SU-DHL-6 (cell line): ENCODE results near the gene BAD.

ENCODE experiments used
- H2AFZ ChIP-seq: fragments of 200-600 bp; sonication (generic); 2 replicates; pipeline ENCODE4 v1.6.1; 2014; ENCODE audit warnings: low read depth, mild to moderate bottlenecking, moderate library complexity, mixed read lengths, antibody characterized with exemption, low read length; ENCODE audit not compliant: severe bottlenecking
- H3F3A ChIP-seq: fragments of 200-600 bp; shearing (Covaris generic); 2 replicates; pipeline ENCODE4 v1.6.0; 2016; ENCODE audit warnings: antibody characterized with exemption, mild to moderate bottlenecking; ENCODE audit not compliant: insufficient read depth
- H3K27ac ChIP-seq: fragments of 200-600 bp; sonication (generic); 2 replicates; pipeline ENCODE4 v1.5.1; 2016; ENCODE audit warnings: low read depth, mild to moderate bottlenecking, low read length, moderate library complexity, mixed read lengths
- H3K27me3 ChIP-seq: fragments of 200-600 bp; sonication (generic), shearing (Covaris generic); 2 replicates; pipeline ENCODE4 v1.6.0; 2014; ENCODE audit warnings: mild to moderate bottlenecking, low read length
- H3K36me3 ChIP-seq: fragments of 200-600 bp; sonication (generic); 2 replicates; pipeline ENCODE4 v1.6.1; 2014; ENCODE audit warnings: mild to moderate bottlenecking, low read length, mixed read lengths
- H3K4me2 ChIP-seq: fragments of 300-600, 200-600 bp; shearing (Covaris generic), sonication (generic); 2 replicates; pipeline ENCODE4 v1.6.0; 2014; ENCODE audit warnings: low read length, low read depth, mild to moderate bottlenecking; ENCODE audit not compliant: poor library complexity, severe bottlenecking
- H3K4me3 ChIP-seq: fragments of 200-600 bp; sonication (generic); 2 replicates; pipeline ENCODE4 v1.5.1; 2014; ENCODE audit warnings: antibody characterized with exemption, low read length, mild to moderate bottlenecking, mixed read lengths; ENCODE audit not compliant: insufficient read depth, poor library complexity, severe bottlenecking
- H3K79me2 ChIP-seq: fragments of 200-600 bp; sonication (generic); 2 replicates; pipeline ENCODE4 v1.6.1; 2014; ENCODE audit warnings: mild to moderate bottlenecking, low read length, moderate library complexity; ENCODE audit not compliant: insufficient read depth
- H3K9ac ChIP-seq: fragments of 200-600 bp; sonication (generic); 2 replicates; pipeline ENCODE4 v1.7.0; 2014; ENCODE audit warnings: mild to moderate bottlenecking, low read length
- H3K9me2 ChIP-seq: fragments of 200-600 bp; sonication (generic); replicated peaks from 2 replicates; pipeline ENCODE4 v1.6.1; 2014; ENCODE audit warnings: low read length; ENCODE audit not compliant: insufficient read depth
- H3K9me3 ChIP-seq: fragments of 200-600 bp; sonication (generic); 2 replicates; pipeline ENCODE4 v1.6.1; 2014; ENCODE audit warnings: low read length, mixed read lengths; ENCODE audit not compliant: insufficient read depth
- H4K20me1 ChIP-seq: fragments of 200-600 bp; sonication (generic); 2 replicates; pipeline ENCODE4 v1.6.1; 2014; ENCODE audit warnings: low read depth, mild to moderate bottlenecking, antibody characterized with exemption, low read length, moderate library complexity, mixed read lengths
- EZH2phosphoT487 ChIP-seq: fragments of 200-600 bp; sonication (generic), shearing (Covaris generic); conservative IDR thresholded peaks from 2 replicates; pipeline ENCODE4 v1.6.1; 2018; ENCODE audit warnings: mild to moderate bottlenecking, antibody characterized with exemption, low read length, moderate library complexity, mixed read lengths
- TF ChIP-seq, protein P1 (sequence below): fragments of 200-600 bp; sonication (generic); IDR thresholded peaks from one replicate; pipeline ENCODE4 v1.5.1; 2017; ENCODE audit warnings: antibody characterized with exemption, mild to moderate bottlenecking, low read length, moderate library complexity; ENCODE audit not compliant: insufficient read depth, poor library complexity, severe bottlenecking

Gene BAD

DNA sequence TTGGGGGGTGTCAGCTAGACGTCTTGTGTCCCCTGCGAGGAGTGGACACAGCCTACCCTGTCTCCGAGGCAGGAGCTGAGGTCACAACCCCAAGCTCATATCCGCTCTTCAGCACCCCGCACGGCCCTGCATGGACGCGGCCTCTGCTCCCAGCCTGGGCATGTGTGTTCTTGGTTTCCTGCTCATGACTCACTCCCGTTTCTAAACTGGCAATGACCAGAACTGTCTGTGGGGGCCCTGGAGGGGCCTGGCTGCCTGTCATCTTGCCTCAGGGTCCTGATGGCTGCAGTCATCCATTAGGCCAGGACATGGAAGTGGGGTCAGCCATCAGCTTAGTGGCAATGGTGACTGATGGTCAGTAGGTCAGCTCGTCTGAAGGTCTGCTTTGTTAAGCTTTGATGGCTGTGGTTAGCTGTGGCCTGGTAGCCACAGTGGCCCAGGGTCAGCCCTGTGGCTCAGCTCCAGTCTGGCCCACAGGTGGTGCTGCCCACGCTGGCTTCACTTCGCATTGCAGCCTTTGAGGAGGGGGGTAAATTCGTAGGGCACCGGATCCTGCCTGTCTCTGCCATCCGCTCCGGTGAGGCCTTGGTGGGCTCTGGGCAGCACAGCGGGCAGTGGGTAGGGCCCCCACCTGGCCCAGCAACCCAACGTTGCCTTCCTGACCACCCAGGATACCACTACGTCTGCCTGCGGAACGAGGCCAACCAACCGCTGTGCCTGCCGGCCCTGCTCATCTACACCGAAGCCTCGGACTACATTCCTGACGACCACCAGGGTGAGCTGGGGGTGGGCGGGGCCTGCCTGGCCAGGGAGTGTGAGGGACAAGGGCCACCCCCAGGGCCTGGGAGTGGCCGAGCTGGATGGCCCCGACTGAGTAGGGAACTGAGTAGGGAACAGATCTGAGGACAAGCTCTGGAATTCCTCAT is 21.2 kb downstream of the BAD start:
- Histone ChIP-seq H3K79me2 (no peaks in the 10 kb centered on the region), H3K9me2 (no peaks in the 10 kb centered on the region), H3F3A (no peaks in the 10 kb centered on the region), H3K36me3 (no peaks in the 10 kb centered on the region), H4K20me1 (no peaks in the 10 kb centered on the region), H3K27me3 (no peaks in the 10 kb centered on the region), H3K9ac (no peak overlapping the region), H3K9me3 (no peaks in the 10 kb centered on the region), H3K4me3 (no peak overlapping the region), H2AFZ (no peak overlapping the region), H3K27ac (no peak overlapping the region), H3K4me2 (no peak overlapping the region)
- TF ChIP-seq, protein P1, sequence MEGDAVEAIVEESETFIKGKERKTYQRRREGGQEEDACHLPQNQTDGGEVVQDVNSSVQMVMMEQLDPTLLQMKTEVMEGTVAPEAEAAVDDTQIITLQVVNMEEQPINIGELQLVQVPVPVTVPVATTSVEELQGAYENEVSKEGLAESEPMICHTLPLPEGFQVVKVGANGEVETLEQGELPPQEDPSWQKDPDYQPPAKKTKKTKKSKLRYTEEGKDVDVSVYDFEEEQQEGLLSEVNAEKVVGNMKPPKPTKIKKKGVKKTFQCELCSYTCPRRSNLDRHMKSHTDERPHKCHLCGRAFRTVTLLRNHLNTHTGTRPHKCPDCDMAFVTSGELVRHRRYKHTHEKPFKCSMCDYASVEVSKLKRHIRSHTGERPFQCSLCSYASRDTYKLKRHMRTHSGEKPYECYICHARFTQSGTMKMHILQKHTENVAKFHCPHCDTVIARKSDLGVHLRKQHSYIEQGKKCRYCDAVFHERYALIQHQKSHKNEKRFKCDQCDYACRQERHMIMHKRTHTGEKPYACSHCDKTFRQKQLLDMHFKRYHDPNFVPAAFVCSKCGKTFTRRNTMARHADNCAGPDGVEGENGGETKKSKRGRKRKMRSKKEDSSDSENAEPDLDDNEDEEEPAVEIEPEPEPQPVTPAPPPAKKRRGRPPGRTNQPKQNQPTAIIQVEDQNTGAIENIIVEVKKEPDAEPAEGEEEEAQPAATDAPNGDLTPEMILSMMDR, result no peak
- no peak for TF ChIP-seq EZH2phosphoT487

DNA sequence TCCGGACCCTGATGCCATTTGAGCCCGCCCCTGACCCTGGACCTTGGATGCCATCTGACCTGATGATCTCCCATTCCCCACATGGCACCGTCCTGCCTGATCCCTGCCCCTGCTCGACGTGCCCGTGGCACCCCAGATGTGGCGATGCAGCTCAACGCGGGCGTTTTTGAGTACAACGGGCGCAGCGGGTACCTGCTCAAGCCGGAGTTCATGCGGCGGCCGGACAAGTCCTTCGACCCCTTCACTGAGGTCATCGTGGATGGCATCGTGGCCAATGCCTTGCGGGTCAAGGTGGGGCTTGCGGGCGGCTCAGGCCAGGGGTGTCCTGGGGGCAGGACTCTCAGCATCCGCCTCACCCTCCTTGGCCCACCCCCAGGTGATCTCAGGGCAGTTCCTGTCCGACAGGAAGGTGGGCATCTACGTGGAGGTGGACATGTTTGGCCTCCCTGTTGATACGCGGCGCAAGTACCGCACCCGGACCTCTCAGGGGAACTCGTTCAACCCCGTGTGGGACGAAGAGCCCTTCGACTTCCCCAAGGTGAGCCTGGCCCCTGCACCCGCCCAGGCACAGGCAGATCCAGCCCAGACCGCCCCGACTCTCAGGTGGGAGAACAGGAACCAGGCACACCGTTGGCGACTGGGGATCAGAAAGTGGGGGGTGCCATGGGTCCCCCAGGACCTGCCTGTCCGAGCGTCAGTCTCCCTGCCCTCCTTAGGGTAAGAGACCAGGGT is 22.0 kb downstream of the BAD start:
- no peaks in the 10 kb centered on the region for H3K79me2 ChIP-seq
- no peaks in the 10 kb centered on the region for H3F3A ChIP-seq
- no peak overlapping the region for H2AFZ ChIP-seq
- no peaks in the 10 kb centered on the region for H4K20me1 ChIP-seq
- no peak overlapping the region for H3K9ac ChIP-seq
- H3K27ac ChIP-seq, result no peak overlapping the region
- H3K9me2 ChIP-seq, result no peaks in the 10 kb centered on the region
- H3K36me3 ChIP-seq, result no peaks in the 10 kb centered on the region
- H3K9me3 ChIP-seq, result no peaks in the 10 kb centered on the region
- H3K4me2 ChIP-seq, result no peak overlapping the region
- H3K27me3 ChIP-seq, result no peaks in the 10 kb centered on the region
- no peak for TF ChIP-seq EZH2phosphoT487
- TF ChIP-seq, protein P1, result no peak
- no peak overlapping the region for H3K4me3 ChIP-seq

DNA sequence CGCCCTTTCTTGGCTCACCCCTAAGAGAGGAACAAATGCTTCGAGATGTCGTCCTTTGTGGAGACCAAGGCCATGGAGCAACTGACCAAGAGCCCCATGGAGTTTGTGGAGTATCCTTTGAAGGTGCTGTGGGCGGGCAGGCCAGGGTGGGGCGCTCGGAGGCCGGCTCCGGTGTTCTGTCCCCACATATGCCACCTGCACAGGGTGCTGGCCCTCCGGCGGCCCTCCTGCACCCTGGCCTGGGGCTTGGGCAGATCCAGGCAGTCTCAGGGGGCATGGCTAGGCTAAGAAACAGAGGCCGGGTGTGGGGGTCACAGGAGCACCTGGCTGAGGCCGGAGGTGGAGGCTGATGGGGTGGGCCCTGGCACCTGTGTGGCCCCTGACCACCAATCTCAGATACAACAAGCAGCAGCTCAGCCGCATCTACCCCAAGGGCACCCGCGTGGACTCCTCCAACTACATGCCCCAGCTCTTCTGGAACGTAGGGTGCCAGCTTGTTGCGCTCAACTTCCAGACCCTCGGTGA is 22.8 kb downstream of the BAD start:
- Histone ChIP-seq H3K9ac (no peak overlapping the region), H3K9me3 (no peaks in the 10 kb centered on the region), H3K9me2 (no peaks in the 10 kb centered on the region), H2AFZ (no peak overlapping the region), H3K27ac (no peak overlapping the region), H3K4me2 (no peak overlapping the region), H3K36me3 (no peaks in the 10 kb centered on the region), H3K4me3 (no peak overlapping the region), H3K27me3 (no peaks in the 10 kb centered on the region), H3K79me2 (no peaks in the 10 kb centered on the region), H3F3A (no peaks in the 10 kb centered on the region), H4K20me1 (no peaks in the 10 kb centered on the region)
- TF ChIP-seq, protein P1, result no peak
- no peak for TF ChIP-seq EZH2phosphoT487
